GM19467 (cell line): Measurements from ENCODE around the gene TAAR2.
"Not testable (repeated sequence)": the region's sequence is repeated elsewhere in the genome, so short reads cannot be mapped to it uniquely, and the experiment has no call there.

Experiments used
- ATAC-seq: cut with Tn5 transposase; IDR thresholded peaks from one replicate; pipeline ENCODE4 v1.9.1; 2021; ENCODE audit warnings: mild to moderate bottlenecking, moderate library complexity; ENCODE audit not compliant: unreplicated experiment

The TAAR2 gene

GRCh38 chr6:132624175-132624574 lies at the start of gene TAAR2:
Gene TAAR2, minus strand, starts transcription at chr6:132624275. Its CDS starts 0 bp downstream, at chr6:132624275.
- ATAC-seq = no peak

DNA sequence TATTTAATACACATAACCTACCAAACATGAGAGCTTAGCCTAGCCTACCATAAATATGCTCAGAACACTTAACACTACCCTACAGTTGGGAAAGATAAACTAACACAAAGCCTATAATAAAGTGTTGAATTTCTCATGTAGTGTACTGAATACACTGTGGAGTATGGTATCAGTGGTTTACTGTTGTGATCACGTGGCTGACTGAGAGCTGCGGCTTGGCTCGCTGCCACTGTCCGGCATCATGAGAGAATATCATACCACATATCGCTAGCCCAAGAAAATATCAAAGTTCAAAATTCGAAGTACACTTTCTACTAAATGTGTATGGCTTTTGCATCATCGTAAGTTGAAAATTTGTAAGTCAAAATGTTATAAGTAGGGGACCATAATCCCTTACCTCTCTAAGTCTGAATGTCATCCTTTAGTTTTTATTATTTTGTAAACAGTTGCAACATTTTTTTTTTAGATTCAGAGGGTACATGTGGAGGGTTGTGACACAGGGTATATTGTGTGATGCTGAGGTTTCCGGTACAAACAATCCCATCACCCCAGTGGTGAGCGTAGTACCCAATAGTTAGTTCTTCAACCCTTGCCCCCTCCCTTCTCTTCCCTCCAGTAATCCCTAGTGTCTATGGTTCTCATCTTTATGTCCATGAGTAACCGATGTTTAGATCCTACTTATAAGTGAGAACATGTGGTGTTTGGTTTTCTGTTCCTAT lies 49.5 kb upstream of the TAAR2 start:
- ATAC-seq = no peak

- no peak for ATAC-seq
Observed at GRCh38 chr6:132671295-132671694, 47.2 kb upstream of the TAAR2 start.

- ATAC-seq = peak; percentile 79
Observed at GRCh38 chr6:132669690-132670291, 45.7 kb upstream of the TAAR2 start.

DNA sequence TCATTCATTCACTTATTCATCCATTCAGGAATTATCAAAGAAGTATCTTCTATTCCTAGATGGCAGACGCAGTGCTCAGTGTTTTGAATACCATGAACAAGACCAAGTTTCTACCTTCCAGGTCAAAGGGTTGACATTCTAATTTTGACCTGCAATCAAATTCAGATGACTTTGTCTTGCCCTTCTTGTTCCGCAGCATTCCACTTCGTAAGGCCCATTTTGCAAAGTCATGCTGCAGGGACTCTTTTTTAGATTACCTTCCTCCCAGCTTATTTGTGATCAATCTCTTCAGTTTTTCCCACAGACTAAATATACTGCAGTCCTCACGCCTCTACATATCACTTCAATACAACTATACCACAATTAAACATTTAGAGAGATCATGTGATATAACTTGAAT lies 42.0 kb upstream of the TAAR2 start:
- no peak for ATAC-seq

DNA sequence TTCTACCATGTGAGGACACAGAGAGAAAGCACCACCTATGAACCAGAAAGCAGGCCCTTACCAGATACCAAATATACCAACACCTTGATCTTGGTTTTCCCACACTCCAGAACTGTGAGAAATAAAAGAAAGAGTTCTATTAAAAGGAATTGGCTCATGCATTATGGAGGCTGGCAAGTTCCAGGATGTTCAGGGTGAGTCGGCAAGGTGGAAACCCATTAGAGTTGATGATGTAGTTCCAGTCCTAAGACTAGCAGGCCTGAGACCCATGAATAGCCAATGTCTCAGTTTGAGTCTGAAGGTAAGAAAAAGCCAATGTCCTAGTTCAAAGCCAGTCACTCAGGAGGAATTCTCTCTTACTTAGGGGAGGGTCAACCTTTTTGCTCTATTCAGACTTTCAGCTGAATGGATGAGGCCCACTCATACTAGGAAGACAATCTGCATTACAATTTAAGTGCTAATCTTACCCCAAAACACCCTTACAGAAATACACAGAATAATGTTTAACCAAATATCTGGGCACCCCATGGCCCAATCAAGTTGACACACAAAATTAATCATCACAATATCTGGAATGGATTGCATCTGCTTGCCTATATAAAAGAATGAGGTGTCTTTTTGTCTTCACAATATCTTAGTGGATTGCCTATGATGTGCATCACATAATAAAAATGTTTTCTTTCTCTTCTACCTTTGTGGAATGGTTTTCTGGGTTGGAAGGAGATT lies 40.4 kb upstream of the TAAR2 start:
- ATAC-seq = no peak

DNA sequence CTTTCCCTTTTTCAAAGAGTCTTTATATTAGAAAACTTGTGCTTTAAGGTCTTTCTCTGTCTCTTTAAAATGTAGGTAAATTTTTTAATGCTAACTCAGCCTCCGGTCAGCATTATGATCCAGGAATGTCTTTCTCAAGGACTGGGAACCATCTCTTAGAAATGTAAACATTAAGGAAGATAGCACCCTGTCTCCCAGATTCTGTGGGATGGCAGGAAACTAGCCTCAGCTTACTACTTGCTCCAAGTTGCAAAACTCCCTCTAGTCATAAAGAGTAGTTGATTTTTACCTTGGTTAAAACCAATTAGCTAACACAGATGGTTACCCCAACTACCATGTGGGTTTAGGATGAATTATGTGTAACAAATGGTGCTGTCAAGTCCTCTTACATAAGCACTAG lies 39.6 kb upstream of the TAAR2 start:
- no peak for ATAC-seq

DNA sequence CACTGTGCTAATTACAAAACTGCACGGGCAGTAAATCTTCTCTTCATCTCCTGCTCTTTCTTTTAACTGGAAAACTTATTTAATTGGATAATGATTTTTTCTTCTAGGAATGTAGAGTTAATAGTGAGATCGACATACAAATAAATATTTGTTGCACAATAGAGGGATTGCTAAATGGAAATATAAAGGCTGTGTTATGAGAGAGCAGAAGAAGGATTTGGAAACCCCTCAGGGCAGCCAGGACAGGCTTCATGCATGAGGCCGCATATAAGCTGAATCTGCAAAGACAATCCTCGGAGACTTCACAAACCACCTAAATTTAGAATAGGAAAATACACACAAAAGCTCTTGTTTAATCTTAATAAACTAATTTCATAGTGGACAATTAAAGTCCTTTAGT lies 37.8 kb upstream of the TAAR2 start:
- no peak for ATAC-seq

DNA sequence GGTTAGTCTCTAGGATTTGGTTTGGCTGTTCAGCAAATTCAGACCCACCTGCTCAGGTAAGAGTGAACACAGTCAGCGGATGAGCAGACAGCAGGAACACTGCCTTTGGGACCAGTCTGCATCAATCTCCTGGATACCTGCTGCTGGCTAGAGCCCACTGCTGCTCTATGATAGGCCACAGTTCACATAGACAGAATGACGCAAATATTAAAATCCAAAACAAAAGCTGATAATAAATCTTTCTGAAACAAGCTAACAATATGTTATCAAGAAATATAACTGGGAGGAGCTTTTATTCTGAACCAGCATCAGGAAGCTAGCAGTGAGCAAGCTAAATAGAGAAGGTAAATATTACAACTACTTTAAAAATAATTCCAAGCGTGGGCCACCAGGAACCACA lies 35.0 kb upstream of the TAAR2 start, which contains the start of gene TAAR1:
Gene TAAR1, minus strand, starts transcription at position 101 of the 400 bp plus-strand sequence. CDS start 13,179 bp downstream, outside the sequence.
- no peak for ATAC-seq

DNA sequence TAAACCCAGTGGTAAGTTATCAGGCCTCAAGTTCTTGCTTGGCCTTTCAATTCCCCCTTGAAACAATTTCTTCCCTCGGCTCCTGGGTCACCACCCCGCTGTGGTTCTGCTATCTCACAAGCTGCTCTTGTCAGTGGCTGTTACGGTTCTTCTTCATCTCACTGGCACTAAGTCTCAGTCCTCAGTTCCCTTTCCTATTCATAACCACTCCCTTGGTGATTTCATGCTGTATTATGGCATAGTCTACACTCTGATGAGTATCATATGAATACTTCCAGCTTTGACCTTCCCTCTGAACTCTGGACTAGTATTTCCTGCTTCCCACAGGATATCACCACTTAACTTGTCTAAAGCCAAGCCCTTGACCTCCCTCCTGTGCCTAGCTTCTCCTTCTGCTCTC lies 27.0 kb upstream of the TAAR2 start:
- ATAC-seq = no peak

DNA sequence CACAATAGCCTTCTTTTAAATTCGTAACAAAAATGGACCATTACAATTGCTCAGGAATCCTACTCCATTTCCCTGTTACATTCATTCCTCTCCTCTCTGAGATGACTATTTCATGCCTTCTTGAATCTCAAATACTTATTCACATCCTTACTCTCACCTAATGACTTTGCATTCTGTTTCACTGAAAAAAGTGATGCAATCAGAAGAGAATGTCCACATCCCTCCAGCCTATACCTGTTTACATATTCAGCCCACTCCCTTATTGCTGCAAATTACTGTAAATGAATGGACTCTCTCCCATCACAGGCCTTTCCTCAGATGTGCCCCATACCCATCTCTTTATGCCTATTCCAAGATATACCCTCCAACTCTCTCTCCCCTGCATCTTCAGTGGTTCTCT lies 26.4 kb upstream of the TAAR2 start:
- ATAC-seq = no peak

DNA sequence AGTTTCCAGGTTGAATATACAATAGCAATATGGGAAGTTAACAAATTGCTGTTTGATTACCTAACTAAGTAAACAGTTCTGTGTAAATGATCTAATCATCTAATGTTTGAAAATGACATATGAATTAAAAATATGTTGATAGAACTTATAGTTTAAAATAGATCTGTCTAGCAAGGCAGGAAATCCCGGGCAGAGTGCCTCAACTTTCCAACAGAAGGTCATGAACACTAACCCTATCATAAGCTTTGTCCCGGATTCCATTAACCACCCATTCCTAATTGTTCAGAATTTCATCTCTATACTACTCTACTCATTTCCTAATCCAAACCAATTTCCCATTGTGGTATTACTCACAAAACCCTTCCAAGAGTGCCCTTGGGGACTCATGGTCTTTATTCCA lies 24.8 kb upstream of the TAAR2 start:
- ATAC-seq = no peak

- ATAC-seq = peak; percentile 72
Observed at GRCh38 chr6:132648356-132648755, 24.3 kb upstream of the TAAR2 start.

- ATAC-seq = no peak
Observed at GRCh38 chr6:132643547-132643946, 19.5 kb upstream of the TAAR2 start.

- ATAC-seq = not testable (repeated sequence)
Observed at GRCh38 chr6:132637135-132637534, 13.1 kb upstream of the TAAR2 start.

- not testable (repeated sequence) for ATAC-seq
Observed at GRCh38 chr6:132635906-132636305, 11.8 kb upstream of the TAAR2 start.

DNA sequence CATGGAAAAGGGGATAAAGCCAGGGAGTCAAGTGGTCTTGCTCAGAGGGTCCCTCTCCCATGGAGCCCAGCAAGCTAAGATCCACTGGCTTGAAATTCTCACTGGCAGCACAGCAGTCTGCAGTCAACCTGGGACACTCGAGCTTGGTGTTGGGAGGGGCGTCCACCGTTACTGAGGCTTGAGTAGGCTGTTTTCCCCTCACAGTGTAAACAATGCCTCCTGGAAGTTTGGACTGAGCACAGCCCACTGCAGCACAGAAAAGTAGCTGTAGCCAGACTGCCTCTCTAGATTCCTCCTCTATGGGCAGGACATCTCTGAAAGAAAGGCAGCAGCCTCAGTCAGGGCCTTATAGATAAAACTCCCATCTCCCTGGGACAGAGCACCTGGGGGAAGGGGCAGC lies 11.2 kb upstream of the TAAR2 start:
- ATAC-seq = not testable (repeated sequence)

- ATAC-seq = no peak
Observed at GRCh38 chr6:132634796-132635195, 10.7 kb upstream of the TAAR2 start.

GRCh38 chr6:132633362-132633761 lies 9.3 kb upstream of the TAAR2 start:
- ATAC-seq = no peak

DNA sequence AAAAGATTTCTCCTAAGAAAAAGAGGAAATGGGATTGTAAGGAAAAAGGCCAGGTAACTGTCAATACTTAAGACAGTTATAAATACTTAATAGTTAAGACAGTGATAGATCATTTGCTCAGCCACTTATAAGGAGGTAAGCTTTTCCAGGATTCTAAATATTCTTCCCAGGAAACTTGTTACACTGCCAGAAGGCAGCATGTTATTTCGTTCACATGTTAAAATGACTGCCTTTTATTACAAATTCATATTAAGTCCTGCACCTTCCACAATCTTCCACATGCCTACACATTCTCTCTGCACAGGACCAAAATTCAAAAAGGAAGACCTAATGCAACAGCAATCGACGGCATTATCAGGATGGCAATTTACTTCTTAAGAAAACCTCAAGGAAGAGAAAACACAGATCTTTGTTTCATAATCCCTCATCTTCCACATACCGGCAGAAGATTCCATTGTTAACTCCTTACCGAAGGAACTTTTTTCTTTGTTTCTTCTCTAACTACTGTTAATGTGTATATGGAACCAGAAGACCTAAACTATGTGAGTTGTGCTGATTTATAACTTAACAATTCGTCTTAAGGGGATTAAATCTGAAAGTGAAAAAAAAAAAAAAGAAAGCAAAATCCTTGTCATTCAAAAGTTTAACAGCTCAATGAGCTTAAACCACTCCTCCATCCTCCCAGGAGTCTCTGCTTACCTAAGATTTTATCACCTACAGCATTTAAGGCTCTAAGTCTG lies 799 bp downstream of the TAAR2 start:
- no peak for ATAC-seq

- ATAC-seq = no peak
Observed at GRCh38 chr6:132616677-132617076, 7.4 kb downstream of the TAAR2 start.
